ENCODE results near the gene GAPDH.

DNA sequence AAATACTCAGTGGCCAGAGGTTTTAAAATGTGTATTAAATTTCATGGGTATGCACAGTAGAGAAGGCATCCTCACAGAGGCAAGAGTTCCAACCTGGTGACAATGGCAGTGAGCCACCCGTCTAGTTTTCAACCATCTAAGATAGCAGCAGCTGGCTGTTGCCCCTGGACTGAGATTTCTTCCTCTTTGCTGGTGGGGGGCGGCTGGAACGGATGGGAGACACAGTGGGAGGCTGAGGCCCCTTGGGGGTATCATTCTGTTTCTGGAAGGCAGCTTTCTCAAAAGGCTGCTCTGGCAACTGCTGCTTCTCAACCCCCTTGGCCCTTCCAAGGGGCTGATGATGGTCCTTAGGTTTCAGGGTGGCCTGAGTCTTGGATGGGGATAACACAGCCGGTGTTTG, 22.5 kb downstream of the GAPDH start:
- no peak for TF ChIP-seq EZH2 (IDR thresholded peaks at IDR 0.05)
- TF ChIP-seq, protein P1, sequence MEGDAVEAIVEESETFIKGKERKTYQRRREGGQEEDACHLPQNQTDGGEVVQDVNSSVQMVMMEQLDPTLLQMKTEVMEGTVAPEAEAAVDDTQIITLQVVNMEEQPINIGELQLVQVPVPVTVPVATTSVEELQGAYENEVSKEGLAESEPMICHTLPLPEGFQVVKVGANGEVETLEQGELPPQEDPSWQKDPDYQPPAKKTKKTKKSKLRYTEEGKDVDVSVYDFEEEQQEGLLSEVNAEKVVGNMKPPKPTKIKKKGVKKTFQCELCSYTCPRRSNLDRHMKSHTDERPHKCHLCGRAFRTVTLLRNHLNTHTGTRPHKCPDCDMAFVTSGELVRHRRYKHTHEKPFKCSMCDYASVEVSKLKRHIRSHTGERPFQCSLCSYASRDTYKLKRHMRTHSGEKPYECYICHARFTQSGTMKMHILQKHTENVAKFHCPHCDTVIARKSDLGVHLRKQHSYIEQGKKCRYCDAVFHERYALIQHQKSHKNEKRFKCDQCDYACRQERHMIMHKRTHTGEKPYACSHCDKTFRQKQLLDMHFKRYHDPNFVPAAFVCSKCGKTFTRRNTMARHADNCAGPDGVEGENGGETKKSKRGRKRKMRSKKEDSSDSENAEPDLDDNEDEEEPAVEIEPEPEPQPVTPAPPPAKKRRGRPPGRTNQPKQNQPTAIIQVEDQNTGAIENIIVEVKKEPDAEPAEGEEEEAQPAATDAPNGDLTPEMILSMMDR (IDR thresholded peaks at IDR 0.05), result no peak
